ENCODE results near the gene CTNNA3. TPM values are rescaled to one million over a fixed set of nuclear protein-coding genes. Genes with fewer than 3 reads are reported as not detected.

The CTNNA3 gene
- not detected in 5 replicates for total RNA-seq (2022; extraction: Qiagen RNA extraction; ENCODE audit: low read depth)

DNA sequence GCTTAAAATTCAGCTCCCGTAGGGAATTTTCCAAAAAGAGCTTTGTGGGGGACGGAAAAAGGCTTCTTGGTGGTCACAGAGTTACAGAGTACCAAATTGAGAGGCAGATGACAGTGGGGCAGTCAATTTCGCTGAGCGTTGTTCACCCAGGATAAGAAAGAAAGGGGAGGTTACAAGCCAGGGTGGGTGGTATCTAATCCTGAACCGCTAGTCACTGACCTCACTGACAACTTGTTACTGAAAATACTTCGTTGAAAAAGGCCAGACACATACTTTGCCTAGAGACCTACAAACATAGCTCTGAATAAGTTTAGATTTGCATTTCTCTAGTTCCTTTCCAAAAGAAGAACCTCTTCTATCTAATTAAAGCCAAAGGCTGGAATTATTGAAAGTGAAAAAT is at the start of gene CTNNA3:
Gene CTNNA3, minus strand, starts transcription at position 167 of the 400 bp plus-strand sequence.

DNA sequence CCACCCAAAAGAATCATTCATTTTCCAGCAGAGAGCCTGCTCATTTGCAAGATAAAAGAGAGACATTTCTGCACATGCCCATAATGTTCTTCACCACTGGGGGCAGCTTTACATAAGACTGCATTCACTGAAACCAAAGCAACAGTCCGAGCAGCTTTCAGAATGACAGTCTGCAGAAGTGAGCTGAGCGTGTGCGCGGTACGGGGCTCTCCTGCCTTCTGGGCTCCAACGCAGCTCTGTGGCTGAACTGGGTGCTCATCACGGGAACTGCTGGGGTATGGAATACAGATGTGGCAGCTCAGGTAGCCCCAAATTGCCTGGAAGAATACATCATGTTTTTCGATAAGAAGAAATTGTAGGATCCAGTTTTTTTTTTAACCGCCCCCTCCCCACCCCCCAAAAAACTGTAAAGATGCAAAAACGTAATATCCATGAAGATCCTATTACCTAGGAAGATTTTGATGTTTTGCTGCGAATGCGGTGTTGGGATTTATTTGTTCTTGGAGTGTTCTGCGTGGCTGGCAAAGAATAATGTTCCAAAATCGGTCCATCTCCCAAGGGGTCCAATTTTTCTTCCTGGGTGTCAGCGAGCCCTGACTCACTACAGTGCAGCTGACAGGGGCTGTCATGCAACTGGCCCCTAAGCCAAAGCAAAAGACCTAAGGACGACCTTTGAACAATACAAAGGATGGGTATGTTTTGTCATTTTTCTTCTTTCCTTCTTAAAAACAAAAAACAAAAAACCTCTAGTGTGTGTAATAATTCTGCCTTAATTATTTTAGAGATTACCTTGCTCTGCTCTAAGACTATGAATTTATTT is 769.9 kb downstream of the CTNNA3 start, which contains the start of gene LRRTM3:
Gene LRRTM3, plus strand, starts transcription at position 141 of the 820 bp plus-strand sequence.

Other genes starting within 250 kb of the CTNNA3 start
- 49.3 to 85.7 TPM (median 60.1 TPM) in 5 replicates for gene DNAJC12, start 142.0 kb upstream of the CTNNA3 start, total RNA-seq (2022; extraction: Qiagen RNA extraction; ENCODE audit: low read depth)
- 16.9 to 26.2 TPM (median 20.8 TPM) in 5 replicates for gene SIRT1, start 188.5 kb upstream of the CTNNA3 start, total RNA-seq (2022; extraction: Qiagen RNA extraction; ENCODE audit: low read depth)